HepG2 (cell line): ENCODE measurements around the gene OGFR. TPM values are rescaled to one million over a fixed set of nuclear protein-coding genes. Genes with fewer than 3 reads are reported as not detected.
A peak's percentile ranks its signal among the peaks of the same experiment; 100 is the strongest.

Experiments used
- CCAR2 ChIP-seq: fragments of 200-400 bp; formaldehyde crosslinking; optimal IDR thresholded peaks from 2 replicates; pipeline ENCODE3; 2018; ENCODE audit warnings: low read depth, mild to moderate bottlenecking, low read length, moderate library complexity
- FOXA3 ChIP-seq: IDR thresholded peaks from 2 replicates; pipeline ENCODE4 v1.6.1; 2016; ENCODE audit warnings: missing genetic modification reagents, missing compliant biosample characterization
- HDAC6 ChIP-seq: fragments of 200-600 bp; sonication (generic); IDR thresholded peaks from 2 replicates; pipeline ENCODE4 v1.7.0; 2017; ENCODE audit warnings: mild to moderate bottlenecking, antibody characterized with exemption, low read length, low read depth
- PCBP2 ChIP-seq: fragments of 200-400 bp; formaldehyde crosslinking; optimal IDR thresholded peaks from 2 replicates; pipeline ENCODE3; 2018; ENCODE audit warnings: low read length, low read depth; ENCODE audit not compliant: poor library complexity, severe bottlenecking
- PTBP1 ChIP-seq: fragments of 200-400 bp; formaldehyde crosslinking; IDR thresholded peaks from 2 replicates; pipeline ENCODE4 v1.6.1; 2018; ENCODE audit warnings: low read length, low read depth; ENCODE audit not compliant: poor library complexity, severe bottlenecking
- XRCC5 ChIP-seq: fragments of 200-400 bp; formaldehyde crosslinking; optimal IDR thresholded peaks from 2 replicates; pipeline ENCODE3; 2017; ENCODE audit warnings: mild to moderate bottlenecking, low read length
- ZFP90 ChIP-seq: sonication (generic); formaldehyde crosslinking; IDR thresholded peaks from 2 replicates; pipeline ENCODE4 v1.8.0; 2022; ENCODE audit warnings: missing genetic modification reagents, mild to moderate bottlenecking, inconsistent platforms, borderline replicate concordance
- ZFYVE20 ChIP-seq: sonication (generic); formaldehyde crosslinking; IDR thresholded peaks from 2 replicates; pipeline ENCODE4 v1.8.0; 2023; ENCODE audit warnings: low read depth, mild to moderate bottlenecking, moderate library complexity, missing genetic modification reagents, borderline replicate concordance
- ZNF326 ChIP-seq: sonication (generic); formaldehyde crosslinking; IDR thresholded peaks from 2 replicates; pipeline ENCODE4 v1.4.0; 2020; ENCODE audit warnings: missing genetic modification reagents, borderline replicate concordance
- ZNF446 ChIP-seq: sonication (generic); formaldehyde crosslinking; IDR thresholded peaks from 2 replicates; pipeline ENCODE4 v1.5.0; 2020; ENCODE audit warnings: mild to moderate bottlenecking, missing genetic modification reagents
- ZNF737 ChIP-seq: sonication (generic); formaldehyde crosslinking; IDR thresholded peaks from 2 replicates; pipeline ENCODE4 v1.5.0; 2020; ENCODE audit warnings: missing genetic modification reagents, mild to moderate bottlenecking, borderline replicate concordance
- ZNF83 ChIP-seq: sonication (generic); formaldehyde crosslinking; IDR thresholded peaks from 2 replicates; pipeline ENCODE4 v1.4.0; 2020; ENCODE audit warnings: missing genetic modification reagents, mild to moderate bottlenecking, borderline replicate concordance
- polyA plus RNA-seq, 8 experiments: library from polyadenylated mRNA; depleted of rRNA in 3 of 8; stranded (reverse) in 7 of 8; unstranded in 1 of 8; fragments of >200 nt; fragmentation: Illumina TruSeq in 4 of 8; extraction: Trizol in 4 of 8; gene quantifications; 2 replicates each; pipeline versions ENCODE4 v1.2.1 to v1.2.3, GENCODE V29; 2011 to 2016; ENCODE audit warnings: low read depth in 4 of 8, missing spikeins in 1 of 8, mixed read lengths in 1 of 8; ENCODE audit not compliant: insufficient read depth in 1 of 8
- total RNA-seq, 5 experiments: library from RNA; depleted of rRNA; stranded (reverse); fragments of >200 nt; fragmentation: Illumina TruSeq; extraction: Trizol; gene quantifications; 2 replicates each; pipeline ENCODE4 v1.2.3, GENCODE V29; 2016; ENCODE audit warnings: low read depth in 1 of 5
- TF ChIP-seq, protein P1 (sequence below): sonication (generic); formaldehyde crosslinking; IDR thresholded peaks from 2 replicates; pipeline ENCODE4 v1.4.0; 2020; ENCODE audit warnings: missing genetic modification reagents, borderline replicate concordance
- TF ChIP-seq, protein P2 (sequence below): sonication (generic); formaldehyde crosslinking; IDR thresholded peaks from 2 replicates; pipeline ENCODE4 v1.4.0; 2020; ENCODE audit warnings: low read depth, missing genetic modification reagents
- TF ChIP-seq, protein P3 (sequence below): sonication (generic); formaldehyde crosslinking; IDR thresholded peaks from 2 replicates; pipeline ENCODE4 v1.5.0; 2020; ENCODE audit warnings: mild to moderate bottlenecking, missing genetic modification reagents, borderline replicate concordance
- TF ChIP-seq, protein P4 (sequence below): sonication (generic); formaldehyde crosslinking; IDR thresholded peaks from 2 replicates; pipeline ENCODE4 v1.8.0; 2022; ENCODE audit warnings: mild to moderate bottlenecking, missing genetic modification reagents, moderate library complexity
- TF ChIP-seq, protein P5 (sequence below): IDR thresholded peaks from 2 replicates; pipeline ENCODE4 v1.6.1; 2016

OGFR gene
- total and polyA plus RNA-seq, 2 of the 13 experiments (the other 11 are each of a cell fraction or from before 2014, with no cell fraction given): 47.7 to 81.8 TPM

DNA sequence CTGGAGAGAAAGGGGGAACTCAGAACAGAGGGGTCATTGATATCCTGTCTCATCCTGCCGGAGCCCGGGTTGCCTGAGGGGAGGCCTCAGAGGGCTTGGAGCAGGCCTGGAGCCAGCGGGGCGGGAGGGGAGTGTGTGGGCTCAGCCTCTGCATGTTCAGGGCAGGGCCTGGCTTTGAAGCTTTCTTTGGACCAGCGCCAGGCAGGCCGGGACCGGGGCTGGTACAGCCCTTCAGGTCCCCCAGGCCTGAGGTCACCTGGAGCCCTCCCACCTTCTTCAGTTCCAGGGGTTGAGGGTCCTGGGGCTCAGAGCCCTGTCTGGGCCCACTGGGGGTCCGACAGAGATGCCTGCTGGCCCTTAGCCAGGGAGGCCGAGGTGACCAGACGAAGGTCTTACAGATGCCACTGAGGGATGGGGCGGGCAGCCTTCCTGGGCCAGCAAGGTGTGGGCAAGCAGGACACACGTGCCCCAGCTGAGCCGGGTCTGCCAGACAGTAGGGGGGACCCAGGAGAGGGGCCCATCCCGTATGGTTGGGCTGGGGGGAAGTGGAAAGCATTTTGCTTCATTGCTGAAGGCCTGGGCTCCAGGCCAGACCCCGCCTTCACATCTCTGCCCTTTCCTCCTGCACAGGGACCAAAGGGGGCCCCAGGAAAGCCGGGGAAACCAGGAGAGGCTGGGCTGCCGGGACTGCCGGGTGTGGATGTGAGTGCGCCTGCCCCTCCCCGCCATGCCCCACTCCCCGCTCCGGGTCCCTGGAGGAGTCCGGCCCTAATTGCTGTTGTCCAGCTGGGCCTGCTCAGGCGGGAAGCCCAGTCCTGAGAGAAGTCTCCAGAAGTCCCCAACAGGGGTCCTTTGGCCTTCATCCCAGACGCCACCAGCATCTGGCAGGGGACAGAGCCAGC lies 14.2 kb downstream of the OGFR start (continued):
- TF ChIP-seq, protein P1, sequence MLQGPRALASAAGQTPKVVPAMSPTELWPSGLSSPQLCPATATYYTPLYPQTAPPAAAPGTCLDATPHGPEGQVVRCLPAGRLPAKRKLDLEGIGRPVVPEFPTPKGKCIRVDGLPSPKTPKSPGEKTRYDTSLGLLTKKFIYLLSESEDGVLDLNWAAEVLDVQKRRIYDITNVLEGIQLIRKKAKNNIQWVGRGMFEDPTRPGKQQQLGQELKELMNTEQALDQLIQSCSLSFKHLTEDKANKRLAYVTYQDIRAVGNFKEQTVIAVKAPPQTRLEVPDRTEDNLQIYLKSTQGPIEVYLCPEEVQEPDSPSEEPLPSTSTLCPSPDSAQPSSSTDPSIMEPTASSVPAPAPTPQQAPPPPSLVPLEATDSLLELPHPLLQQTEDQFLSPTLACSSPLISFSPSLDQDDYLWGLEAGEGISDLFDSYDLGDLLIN (CRISPR knock-in tag): no peak
- TF ChIP-seq XRCC5 (peak; percentile 83), ZFP90 (peak; percentile 18; the same call in 1 of the 2 replicates), PTBP1 (no peak), ZNF737 (no peak), ZFYVE20 (CRISPR knock-in tag) (0 out of 2 replicates have a peak, but pooled peaks have one; percentile 38), ZNF326 (0 out of 2 replicates have a peak, but pooled peaks have one; percentile 63), PCBP2 (no peak), CCAR2 (no peak), ZNF446 (CRISPR knock-in tag) (no peak), FOXA3 (CRISPR knock-in tag) (no peak), ZNF83 (CRISPR knock-in tag) (no peak; the same call in 1 of the 2 replicates), HDAC6 (no peak)
- TF ChIP-seq, protein P2, sequence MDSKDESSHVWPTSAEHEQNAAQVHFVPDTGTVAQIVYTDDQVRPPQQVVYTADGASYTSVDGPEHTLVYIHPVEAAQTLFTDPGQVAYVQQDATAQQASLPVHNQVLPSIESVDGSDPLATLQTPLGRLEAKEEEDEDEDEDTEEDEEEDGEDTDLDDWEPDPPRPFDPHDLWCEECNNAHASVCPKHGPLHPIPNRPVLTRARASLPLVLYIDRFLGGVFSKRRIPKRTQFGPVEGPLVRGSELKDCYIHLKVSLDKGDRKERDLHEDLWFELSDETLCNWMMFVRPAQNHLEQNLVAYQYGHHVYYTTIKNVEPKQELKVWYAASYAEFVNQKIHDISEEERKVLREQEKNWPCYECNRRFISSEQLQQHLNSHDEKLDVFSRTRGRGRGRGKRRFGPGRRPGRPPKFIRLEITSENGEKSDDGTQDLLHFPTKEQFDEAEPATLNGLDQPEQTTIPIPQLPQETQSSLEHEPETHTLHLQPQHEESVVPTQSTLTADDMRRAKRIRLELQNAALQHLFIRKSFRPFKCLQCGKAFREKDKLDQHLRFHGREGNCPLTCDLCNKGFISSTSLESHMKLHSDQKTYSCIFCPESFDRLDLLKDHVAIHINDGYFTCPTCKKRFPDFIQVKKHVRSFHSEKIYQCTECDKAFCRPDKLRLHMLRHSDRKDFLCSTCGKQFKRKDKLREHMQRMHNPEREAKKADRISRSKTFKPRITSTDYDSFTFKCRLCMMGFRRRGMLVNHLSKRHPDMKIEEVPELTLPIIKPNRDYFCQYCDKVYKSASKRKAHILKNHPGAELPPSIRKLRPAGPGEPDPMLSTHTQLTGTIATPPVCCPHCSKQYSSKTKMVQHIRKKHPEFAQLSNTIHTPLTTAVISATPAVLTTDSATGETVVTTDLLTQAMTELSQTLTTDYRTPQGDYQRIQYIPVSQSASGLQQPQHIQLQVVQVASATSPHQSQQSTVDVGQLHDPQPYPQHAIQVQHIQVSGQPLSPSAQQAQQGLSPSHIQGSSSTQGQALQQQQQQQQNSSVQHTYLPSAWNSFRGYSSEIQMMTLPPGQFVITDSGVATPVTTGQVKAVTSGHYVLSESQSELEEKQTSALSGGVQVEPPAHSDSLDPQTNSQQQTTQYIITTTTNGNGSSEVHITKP (CRISPR knock-in tag): peak; percentile 83
- TF ChIP-seq, protein P3, sequence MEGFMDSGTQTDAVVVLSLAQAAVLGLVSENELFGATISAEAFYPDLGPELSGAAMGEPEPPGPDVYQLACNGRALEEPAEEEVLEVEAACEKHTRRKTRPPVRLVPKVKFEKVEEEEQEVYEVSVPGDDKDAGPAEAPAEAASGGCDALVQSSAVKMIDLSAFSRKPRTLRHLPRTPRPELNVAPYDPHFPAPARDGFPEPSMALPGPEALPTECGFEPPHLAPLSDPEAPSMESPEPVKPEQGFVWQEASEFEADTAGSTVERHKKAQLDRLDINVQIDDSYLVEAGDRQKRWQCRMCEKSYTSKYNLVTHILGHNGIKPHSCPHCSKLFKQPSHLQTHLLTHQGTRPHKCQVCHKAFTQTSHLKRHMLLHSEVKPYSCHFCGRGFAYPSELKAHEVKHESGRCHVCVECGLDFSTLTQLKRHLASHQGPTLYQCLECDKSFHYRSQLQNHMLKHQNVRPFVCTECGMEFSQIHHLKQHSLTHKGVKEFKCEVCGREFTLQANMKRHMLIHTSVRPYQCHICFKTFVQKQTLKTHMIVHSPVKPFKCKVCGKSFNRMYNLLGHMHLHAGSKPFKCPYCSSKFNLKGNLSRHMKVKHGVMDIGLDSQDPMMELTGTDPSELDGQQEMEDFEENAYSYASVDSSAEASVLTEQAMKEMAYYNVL: peak; percentile 17; the same call in 1 of the 2 replicates
- TF ChIP-seq, protein P4, sequence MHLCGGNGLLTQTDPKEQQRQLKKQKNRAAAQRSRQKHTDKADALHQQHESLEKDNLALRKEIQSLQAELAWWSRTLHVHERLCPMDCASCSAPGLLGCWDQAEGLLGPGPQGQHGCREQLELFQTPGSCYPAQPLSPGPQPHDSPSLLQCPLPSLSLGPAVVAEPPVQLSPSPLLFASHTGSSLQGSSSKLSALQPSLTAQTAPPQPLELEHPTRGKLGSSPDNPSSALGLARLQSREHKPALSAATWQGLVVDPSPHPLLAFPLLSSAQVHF: no peak
- TF ChIP-seq, protein P5, sequence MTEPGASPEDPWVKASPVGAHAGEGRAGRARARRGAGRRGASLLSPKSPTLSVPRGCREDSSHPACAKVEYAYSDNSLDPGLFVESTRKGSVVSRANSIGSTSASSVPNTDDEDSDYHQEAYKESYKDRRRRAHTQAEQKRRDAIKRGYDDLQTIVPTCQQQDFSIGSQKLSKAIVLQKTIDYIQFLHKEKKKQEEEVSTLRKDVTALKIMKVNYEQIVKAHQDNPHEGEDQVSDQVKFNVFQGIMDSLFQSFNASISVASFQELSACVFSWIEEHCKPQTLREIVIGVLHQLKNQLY: no peak
